SU-DHL-6 (cell line): ENCODE data around the gene KAT6B.
"Not testable (repeated sequence)": the region's sequence is repeated elsewhere in the genome, so short reads cannot be mapped to it uniquely, and the experiment has no call there.

Experiments used
- H2AFZ ChIP-seq: fragments of 200-600 bp; sonication (generic); 2 replicates; pipeline ENCODE4 v1.6.1; 2014; ENCODE audit warnings: low read depth, mild to moderate bottlenecking, moderate library complexity, mixed read lengths, antibody characterized with exemption, low read length; ENCODE audit not compliant: severe bottlenecking
- H3F3A ChIP-seq: fragments of 200-600 bp; shearing (Covaris generic); 2 replicates; pipeline ENCODE4 v1.6.0; 2016; ENCODE audit warnings: antibody characterized with exemption, mild to moderate bottlenecking; ENCODE audit not compliant: insufficient read depth
- H3K27ac ChIP-seq: fragments of 200-600 bp; sonication (generic); 2 replicates; pipeline ENCODE4 v1.5.1; 2016; ENCODE audit warnings: low read depth, mild to moderate bottlenecking, low read length, moderate library complexity, mixed read lengths
- H3K27me3 ChIP-seq: fragments of 200-600 bp; sonication (generic), shearing (Covaris generic); 2 replicates; pipeline ENCODE4 v1.6.0; 2014; ENCODE audit warnings: mild to moderate bottlenecking, low read length
- H3K36me3 ChIP-seq: fragments of 200-600 bp; sonication (generic); 2 replicates; pipeline ENCODE4 v1.6.1; 2014; ENCODE audit warnings: mild to moderate bottlenecking, low read length, mixed read lengths
- H3K4me2 ChIP-seq: fragments of 300-600, 200-600 bp; shearing (Covaris generic), sonication (generic); 2 replicates; pipeline ENCODE4 v1.6.0; 2014; ENCODE audit warnings: low read length, low read depth, mild to moderate bottlenecking; ENCODE audit not compliant: poor library complexity, severe bottlenecking
- H3K4me3 ChIP-seq: fragments of 200-600 bp; sonication (generic); 2 replicates; pipeline ENCODE4 v1.5.1; 2014; ENCODE audit warnings: antibody characterized with exemption, low read length, mild to moderate bottlenecking, mixed read lengths; ENCODE audit not compliant: insufficient read depth, poor library complexity, severe bottlenecking
- H3K79me2 ChIP-seq: fragments of 200-600 bp; sonication (generic); 2 replicates; pipeline ENCODE4 v1.6.1; 2014; ENCODE audit warnings: mild to moderate bottlenecking, low read length, moderate library complexity; ENCODE audit not compliant: insufficient read depth
- H3K9ac ChIP-seq: fragments of 200-600 bp; sonication (generic); 2 replicates; pipeline ENCODE4 v1.7.0; 2014; ENCODE audit warnings: mild to moderate bottlenecking, low read length
- H3K9me2 ChIP-seq: fragments of 200-600 bp; sonication (generic); replicated peaks from 2 replicates; pipeline ENCODE4 v1.6.1; 2014; ENCODE audit warnings: low read length; ENCODE audit not compliant: insufficient read depth
- H3K9me3 ChIP-seq: fragments of 200-600 bp; sonication (generic); 2 replicates; pipeline ENCODE4 v1.6.1; 2014; ENCODE audit warnings: low read length, mixed read lengths; ENCODE audit not compliant: insufficient read depth
- H4K20me1 ChIP-seq: fragments of 200-600 bp; sonication (generic); 2 replicates; pipeline ENCODE4 v1.6.1; 2014; ENCODE audit warnings: low read depth, mild to moderate bottlenecking, antibody characterized with exemption, low read length, moderate library complexity, mixed read lengths
- CTCF ChIP-seq: fragments of 200-600 bp; sonication (generic); IDR thresholded peaks from one replicate; pipeline ENCODE4 v1.5.1; 2017; ENCODE audit warnings: antibody characterized with exemption, mild to moderate bottlenecking, low read length, moderate library complexity; ENCODE audit not compliant: insufficient read depth, poor library complexity, severe bottlenecking
- EZH2phosphoT487 ChIP-seq: fragments of 200-600 bp; sonication (generic), shearing (Covaris generic); conservative IDR thresholded peaks from 2 replicates; pipeline ENCODE4 v1.6.1; 2018; ENCODE audit warnings: mild to moderate bottlenecking, antibody characterized with exemption, low read length, moderate library complexity, mixed read lengths

The KAT6B gene

GRCh38 chr10:74784462-74784861, 41.9 kb upstream of the KAT6B start:
- H2AFZ ChIP-seq, result no peak overlapping the region
- no peak overlapping the region for H3K4me2 ChIP-seq
- no peaks in the 10 kb centered on the region for H3K9me2 ChIP-seq
- no peaks in the 10 kb centered on the region for H3K9me3 ChIP-seq
- H3K27me3 ChIP-seq, result no peaks in the 10 kb centered on the region
- H4K20me1 ChIP-seq, result no peaks in the 10 kb centered on the region
- no peaks in the 10 kb centered on the region for H3K79me2 ChIP-seq
- H3K36me3 ChIP-seq, result no peaks in the 10 kb centered on the region
- H3F3A ChIP-seq, result no peaks in the 10 kb centered on the region
- H3K4me3 ChIP-seq, result no peak overlapping the region
- TF ChIP-seq CTCF (no peak), EZH2phosphoT487 (no peak)
- H3K27ac ChIP-seq, result no peak overlapping the region
- H3K9ac ChIP-seq, result no peak overlapping the region

GRCh38 chr10:74786126-74786525, 40.3 kb upstream of the KAT6B start:
- no peaks in the 10 kb centered on the region for H3K9me3 ChIP-seq
- TF ChIP-seq EZH2phosphoT487 (no peak), CTCF (no peak)
- no peaks in the 10 kb centered on the region for H3K79me2 ChIP-seq
- H3K9me2 ChIP-seq, result no peaks in the 10 kb centered on the region
- H3F3A ChIP-seq, result no peaks in the 10 kb centered on the region
- no peak overlapping the region for H3K4me2 ChIP-seq
- H3K36me3 ChIP-seq, result no peaks in the 10 kb centered on the region
- H3K9ac ChIP-seq, result no peak overlapping the region
- H3K4me3 ChIP-seq, result no peak overlapping the region
- H2AFZ ChIP-seq, result no peak overlapping the region
- no peak overlapping the region for H3K27ac ChIP-seq
- H3K27me3 ChIP-seq, result no peaks in the 10 kb centered on the region
- no peaks in the 10 kb centered on the region for H4K20me1 ChIP-seq

GRCh38 chr10:74787457-74787856, 38.9 kb upstream of the KAT6B start:
- no peaks in the 10 kb centered on the region for H3K9me3 ChIP-seq
- no peak overlapping the region for H3K27ac ChIP-seq
- no peaks in the 10 kb centered on the region for H4K20me1 ChIP-seq
- no peaks in the 10 kb centered on the region for H3K27me3 ChIP-seq
- H3F3A ChIP-seq, result peaks cover 2% of the 10 kb centered on the region; the same call in 1 of the 2 replicates
- H3K9me2 ChIP-seq, result no peaks in the 10 kb centered on the region
- no peaks in the 10 kb centered on the region for H3K36me3 ChIP-seq
- H3K9ac ChIP-seq, result no peak overlapping the region
- H3K4me2 ChIP-seq, result no peak overlapping the region
- H3K4me3 ChIP-seq, result no peak overlapping the region
- H2AFZ ChIP-seq, result no peak overlapping the region
- H3K79me2 ChIP-seq, result no peaks in the 10 kb centered on the region
- no peak for TF ChIP-seq EZH2phosphoT487
- TF ChIP-seq CTCF, result no peak

- H3K27me3 ChIP-seq, H3K4me2 ChIP-seq, H3K4me3 ChIP-seq, H3K9me3 ChIP-seq, H3K79me2 ChIP-seq, H3K36me3 ChIP-seq, H4K20me1 ChIP-seq, H3K9ac ChIP-seq, H2AFZ ChIP-seq, H3K27ac ChIP-seq, H3K9me2 ChIP-seq, H3F3A ChIP-seq: not testable (repeated sequence)
Measured at GRCh38 chr10:74791979-74792378, 34.4 kb upstream of the KAT6B start.
